Prostate gland (tissue), 2 donors: ENCODE results near the gene COL2A1. TPM values are rescaled to one million over a fixed set of nuclear protein-coding genes. Genes with fewer than 3 reads are reported as not detected.

Experiments
- DNase-seq: peaks from one replicate; pipeline ENCODE4 v3.0.0-alpha.2; 2019; ENCODE audit warnings: low spot score
- H3K27ac ChIP-seq, 2 donors: fragments of 200-600 bp; sonication (generic); 2 replicates each; pipeline ENCODE4 v1.5.1; 2017 to 2019
- H3K27me3 ChIP-seq: fragments of 200-600 bp; sonication (generic); replicated peaks from 2 replicates; pipeline ENCODE4 v1.5.1; 2019; ENCODE audit not compliant: insufficient read depth
- H3K36me3 ChIP-seq, 2 donors: fragments of 200-600 bp; sonication (generic); 1 replicate in 1 of 2; 2 replicates in 1 of 2; pipeline versions ENCODE4 v1.5.1 to v1.8.1; 2017 to 2019
- H3K4me1 ChIP-seq: fragments of 200-600 bp; sonication (generic); replicated peaks from 2 replicates; pipeline ENCODE4 v1.5.1; 2019
- H3K4me3 ChIP-seq, 2 donors: fragments of 200-600 bp; sonication (generic); 2 replicates each; pipeline ENCODE4 v1.5.1; 2017 to 2019
- H3K9me3 ChIP-seq: fragments of 200-600 bp; sonication (generic); 2 replicates; pipeline ENCODE4 v1.5.1; 2017
- POLR2A ChIP-seq: fragments of 450-650 bp; IDR thresholded peaks from one replicate; pipeline ENCODE4 v1.6.1; 2016; ENCODE audit warnings: antibody characterized with exemption, mild to moderate bottlenecking
- POLR2AphosphoS5 ChIP-seq: sonication (generic); formaldehyde crosslinking; IDR thresholded peaks from one replicate; pipeline ENCODE4 v1.6.1; 2017; ENCODE audit warnings: antibody characterized with exemption
- WGBS: methylation state at CpG from one replicate; pipeline ENCODE4 v1.1.5; 2018; 5-methylcytosine and 5-hydroxymethylcytosine counted together
- intact Hi-C: fragments of 100-400 bp; cut with DNase I; formaldehyde crosslinking; loops from one replicate; pipeline ENCODE4 v1.14.2; 2022
- total RNA-seq, 2 donors: library from RNA; depleted of rRNA; stranded (reverse); fragments of >200 nt; gene quantifications; one replicate each; pipeline ENCODE4 v1.1.0, GENCODE V29; 2016
- TF ChIP-seq, protein P1 (sequence below), 4 experiments: fragments of 200-600 bp in 2 of 4; fragments of 450-650 bp in 2 of 4; sonication (generic) in 2 of 4; IDR thresholded peaks; 1 replicate in 3 of 4; 2 replicates in 1 of 4; pipeline ENCODE4 v1.5.1; 2016 to 2019; ENCODE audit warnings: antibody characterized with exemption in 4 of 4, mild to moderate bottlenecking in 2 of 4, moderate library complexity in 2 of 4

The COL2A1 gene
- total RNA-seq, 2 donors from 2014 or later = 0.14 to 1.9 TPM

DNA sequence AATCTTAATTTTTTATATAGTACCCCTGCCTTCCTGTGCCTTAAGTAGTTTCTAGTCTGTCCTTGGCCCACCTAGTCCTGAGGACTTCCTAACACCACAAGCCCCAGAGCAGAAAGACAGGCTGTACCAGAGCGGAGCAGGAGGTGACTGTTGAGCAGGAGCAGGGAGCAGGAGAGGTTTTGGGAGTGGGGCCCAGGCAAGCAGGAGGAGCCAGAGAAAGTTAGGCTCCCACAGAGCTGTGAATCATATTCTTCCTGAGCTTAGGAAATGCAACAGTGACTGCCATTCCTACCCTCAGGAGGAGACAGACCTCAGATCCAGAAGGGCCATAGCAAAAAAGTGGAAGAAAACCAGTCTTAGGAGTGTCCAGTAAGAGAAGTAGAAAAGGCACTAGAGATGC is 28.3 kb upstream of the COL2A1 start:
- Histone ChIP-seq H3K27ac (no peak overlapping the region), H3K9me3 (no peaks in the 10 kb centered on the region), H3K4me3 (no peak overlapping the region), H3K4me1 (no peaks in the 10 kb centered on the region), H3K27me3 (no peaks in the 10 kb centered on the region), H3K36me3 (no peaks in the 10 kb centered on the region)
- TF ChIP-seq POLR2A = no peak
- TF ChIP-seq, protein P1, sequence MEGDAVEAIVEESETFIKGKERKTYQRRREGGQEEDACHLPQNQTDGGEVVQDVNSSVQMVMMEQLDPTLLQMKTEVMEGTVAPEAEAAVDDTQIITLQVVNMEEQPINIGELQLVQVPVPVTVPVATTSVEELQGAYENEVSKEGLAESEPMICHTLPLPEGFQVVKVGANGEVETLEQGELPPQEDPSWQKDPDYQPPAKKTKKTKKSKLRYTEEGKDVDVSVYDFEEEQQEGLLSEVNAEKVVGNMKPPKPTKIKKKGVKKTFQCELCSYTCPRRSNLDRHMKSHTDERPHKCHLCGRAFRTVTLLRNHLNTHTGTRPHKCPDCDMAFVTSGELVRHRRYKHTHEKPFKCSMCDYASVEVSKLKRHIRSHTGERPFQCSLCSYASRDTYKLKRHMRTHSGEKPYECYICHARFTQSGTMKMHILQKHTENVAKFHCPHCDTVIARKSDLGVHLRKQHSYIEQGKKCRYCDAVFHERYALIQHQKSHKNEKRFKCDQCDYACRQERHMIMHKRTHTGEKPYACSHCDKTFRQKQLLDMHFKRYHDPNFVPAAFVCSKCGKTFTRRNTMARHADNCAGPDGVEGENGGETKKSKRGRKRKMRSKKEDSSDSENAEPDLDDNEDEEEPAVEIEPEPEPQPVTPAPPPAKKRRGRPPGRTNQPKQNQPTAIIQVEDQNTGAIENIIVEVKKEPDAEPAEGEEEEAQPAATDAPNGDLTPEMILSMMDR (IDR thresholded peaks at IDR 0.05) = no peak
- TF ChIP-seq POLR2AphosphoS5 = no peak
- intact Hi-C loops = no loop called here
- no peak for DNase-seq
- 100% methylated on average over 1 of the region's 1 CpG for WGBS

DNA sequence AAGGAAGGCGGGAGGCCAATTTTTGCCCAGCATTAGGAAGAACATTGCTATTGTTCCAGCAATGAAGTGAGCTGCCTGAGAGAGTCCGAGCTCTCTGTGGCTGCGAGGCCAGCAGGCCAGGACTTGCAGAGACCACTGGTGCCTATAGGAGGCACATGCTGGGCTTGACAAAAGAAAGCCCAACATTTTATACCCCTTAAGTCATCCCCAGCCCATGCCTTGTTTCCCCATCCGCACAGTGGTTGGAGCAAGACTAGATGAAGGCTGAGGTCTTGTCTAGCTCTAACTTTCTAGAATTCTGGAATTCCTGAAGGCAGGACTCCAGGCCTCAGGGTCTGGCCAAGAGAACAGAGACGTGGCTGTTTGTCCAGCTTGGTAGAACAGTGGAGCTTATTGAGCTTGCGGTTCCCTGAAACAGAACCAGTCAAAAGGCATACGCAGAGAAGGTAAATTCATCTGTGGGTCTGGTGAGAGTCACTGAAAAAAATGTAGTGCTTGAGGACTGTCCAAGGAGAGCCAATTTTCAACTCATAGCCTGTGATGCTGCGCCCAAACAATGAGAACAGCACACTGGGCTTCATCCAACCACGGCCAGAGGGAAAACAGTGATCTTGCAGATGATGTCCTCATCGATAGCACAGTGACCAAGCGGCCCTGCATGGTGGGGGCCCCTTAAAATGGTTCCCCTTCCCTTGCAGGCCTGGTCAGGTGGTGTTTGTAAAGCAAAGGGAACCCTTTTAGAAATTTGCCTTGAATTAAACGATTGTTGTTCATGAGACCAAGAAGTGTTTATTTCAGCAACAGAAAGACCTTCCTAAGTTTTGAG is 27.1 kb upstream of the COL2A1 start:
- no peak for DNase-seq
- WGBS = 79% methylated on average over 12 of the region's 12 CpGs

DNA sequence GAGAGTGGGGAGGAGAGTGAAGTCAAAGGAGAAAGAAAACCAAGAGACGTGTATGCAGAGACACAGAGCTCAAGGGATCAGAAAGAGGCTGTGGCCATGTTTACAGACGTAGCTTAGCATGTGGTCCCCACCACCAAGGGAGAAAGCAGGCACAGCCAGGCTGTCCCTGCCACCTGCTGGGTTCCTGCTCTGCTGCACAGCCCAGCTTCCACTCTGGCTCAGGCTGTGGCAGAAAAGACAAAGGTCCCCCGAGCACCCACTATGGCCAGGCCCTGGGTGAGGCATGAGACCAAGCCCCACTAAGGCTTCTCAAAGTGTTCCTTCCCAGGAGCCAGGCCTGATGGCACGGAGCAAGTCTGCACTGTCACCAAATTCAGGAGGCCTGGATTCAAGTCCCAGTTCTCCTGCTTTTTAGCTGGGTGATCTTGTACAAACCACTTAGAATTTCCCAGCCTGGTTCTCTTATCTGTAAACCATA is 25.9 kb upstream of the COL2A1 start:
- no peak for DNase-seq
- Histone ChIP-seq H3K4me1 (peaks cover 6% of the 10 kb centered on the region), H3K27ac (no peak overlapping the region), H3K27me3 (no peaks in the 10 kb centered on the region), H3K4me3 (no peak overlapping the region), H3K9me3 (no peaks in the 10 kb centered on the region), H3K36me3 (no peaks in the 10 kb centered on the region)
- WGBS = 82% methylated on average over 4 of the region's 4 CpGs
- intact Hi-C loops = no loop called here
- TF ChIP-seq, protein P1 (IDR thresholded peaks at IDR 0.05) = no peak
- TF ChIP-seq POLR2AphosphoS5 = no peak
- no peak for TF ChIP-seq POLR2A

More for the DNA sequence above, 27.1 kb upstream of the COL2A1 start:
- TF ChIP-seq POLR2A (no peak), POLR2AphosphoS5 (no peak)
- TF ChIP-seq, protein P1 (IDR thresholded peaks at IDR 0.05) = no peak
- H3K4me3 ChIP-seq = no peak overlapping the region
- H3K9me3 ChIP-seq = no peaks in the 10 kb centered on the region
- H3K27ac ChIP-seq = no peak overlapping the region
- no peaks in the 10 kb centered on the region for H3K27me3 ChIP-seq
- no peaks in the 10 kb centered on the region for H3K36me3 ChIP-seq
- peaks cover 2% of the 10 kb centered on the region for H3K4me1 ChIP-seq
- intact Hi-C loops = no loop called here

DNA sequence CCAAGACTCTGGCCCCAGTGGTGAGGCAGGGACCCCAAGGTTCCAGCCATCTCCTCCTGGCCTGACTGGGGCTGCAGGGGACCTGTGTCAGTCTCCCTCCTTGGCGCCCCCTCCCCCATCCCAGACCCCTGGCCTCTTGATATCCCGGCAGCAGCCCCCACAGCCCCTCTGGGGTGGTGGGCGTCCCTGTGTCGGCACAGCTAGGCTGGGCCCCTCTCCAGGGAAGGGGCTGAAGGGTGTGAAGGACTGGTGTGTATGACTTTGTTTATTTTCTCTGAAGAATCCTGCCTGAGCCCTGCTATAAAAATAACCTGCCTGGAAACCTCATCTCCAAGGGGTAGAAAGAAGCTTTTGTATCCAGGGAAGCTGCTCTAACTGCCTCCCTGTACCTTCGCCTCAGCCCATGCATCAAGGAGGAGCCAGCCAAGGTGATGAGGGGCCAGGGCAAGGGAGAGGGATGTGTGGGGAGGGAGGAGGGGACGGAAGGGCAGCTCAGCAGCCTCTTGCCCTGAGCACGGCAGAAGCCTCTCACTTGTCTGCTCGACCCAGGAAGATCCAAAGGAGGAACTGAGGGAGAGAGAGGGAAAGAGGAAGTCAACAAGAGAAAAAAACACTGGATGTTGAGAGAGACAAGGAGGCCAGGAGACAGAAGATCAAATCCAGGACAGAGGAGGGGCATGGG is 25.4 kb upstream of the COL2A1 start:
- Histone ChIP-seq H3K27me3 (no peaks in the 10 kb centered on the region), H3K4me1 (peaks cover 6% of the 10 kb centered on the region), H3K9me3 (no peaks in the 10 kb centered on the region), H3K27ac (no peak overlapping the region), H3K36me3 (no peaks in the 10 kb centered on the region), H3K4me3 (no peak overlapping the region)
- 49% methylated on average over 7 of the region's 8 CpGs for WGBS
- TF ChIP-seq, protein P1 (IDR thresholded peaks at IDR 0.05) = no peak
- TF ChIP-seq POLR2AphosphoS5 (no peak), POLR2A (no peak)
- intact Hi-C loops = no loop called here
- DNase-seq = no peak
